Peyer's patch (tissue), 4 donors: ENCODE data around the gene FOXG1. TPM values are rescaled to one million over a fixed set of nuclear protein-coding genes. Genes with fewer than 3 reads are reported as not detected.

ENCODE experiments used
- DNase-seq, 3 donors: peaks; one replicate each; pipeline ENCODE4 v3.0.0-alpha.2; 2017 to 2019
- H3K27ac ChIP-seq, 4 donors: fragments of 200-600 bp; sonication (generic); one replicate each; pipeline ENCODE4 v1.5.1; 2016 to 2019
- H3K27me3 ChIP-seq, 2 donors: fragments of 200-600 bp; sonication (generic); one replicate each; pipeline ENCODE4 v1.5.1; 2019
- H3K36me3 ChIP-seq, 3 donors: fragments of 200-600 bp; sonication (generic); one replicate each; pipeline ENCODE4 v1.5.1; 2016 to 2019
- H3K4me1 ChIP-seq, 4 donors: fragments of 200-600 bp; sonication (generic); one replicate each; pipeline ENCODE4 v1.5.1; 2016 to 2019
- H3K4me3 ChIP-seq, 4 donors: fragments of 200-600 bp; sonication (generic); 1 replicate in 3 of 4; 2 replicates in 1 of 4; pipeline ENCODE4 v1.5.1; 2016 to 2019; ENCODE audit warnings: mild to moderate bottlenecking in 1 of 4
- H3K9me3 ChIP-seq, 4 donors: fragments of 200-600 bp; sonication (generic); one replicate each; pipeline ENCODE4 v1.5.1; 2016 to 2019; ENCODE audit warnings: mild to moderate bottlenecking in 1 of 4
- POLR2A ChIP-seq, 2 donors: fragments of 450-650 bp; IDR thresholded peaks; one replicate each; pipeline ENCODE4 v1.5.1; 2017; ENCODE audit warnings: antibody characterized with exemption in 2 of 2, mild to moderate bottlenecking in 2 of 2, moderate library complexity in 2 of 2
- total RNA-seq, 4 donors: library from RNA; depleted of rRNA; stranded (reverse); fragments of >200 nt; gene quantifications; one replicate each; pipeline ENCODE4 v1.1.0, GENCODE V29; 2016
- TF ChIP-seq, protein P1 (sequence below), 6 experiments: fragments of 450-650 bp in 4 of 6; fragments of 200-600 bp in 2 of 6; sonication (generic) in 1 of 6; IDR thresholded peaks; one replicate each; pipeline ENCODE4 v1.5.1; 2017 to 2019; ENCODE audit warnings: antibody characterized with exemption in 6 of 6, mild to moderate bottlenecking in 3 of 6, moderate library complexity in 1 of 6

FOXG1 gene
- total RNA-seq, 4 donors from 2014 or later: not detected

DNA sequence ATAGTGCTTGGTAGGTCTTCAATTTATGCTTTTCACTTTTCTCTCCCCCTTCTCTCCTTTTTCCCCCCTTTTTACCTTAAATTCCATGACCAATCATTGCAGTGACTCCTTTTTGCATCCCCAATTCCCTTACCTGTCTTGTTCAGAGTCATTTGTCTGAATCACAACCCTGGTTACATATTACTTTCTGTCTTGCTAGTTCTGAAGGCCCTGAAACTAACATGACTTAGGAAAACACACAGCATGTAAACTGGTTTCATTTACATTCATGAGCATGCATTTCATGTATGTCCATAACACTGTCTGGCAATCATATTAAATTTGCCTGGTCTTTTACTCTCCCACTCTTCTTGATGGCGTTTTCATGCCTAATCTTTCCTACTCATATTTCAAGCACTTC, 20.3 kb upstream of the FOXG1 start:
- no peak for DNase-seq
- TF ChIP-seq, protein P1, sequence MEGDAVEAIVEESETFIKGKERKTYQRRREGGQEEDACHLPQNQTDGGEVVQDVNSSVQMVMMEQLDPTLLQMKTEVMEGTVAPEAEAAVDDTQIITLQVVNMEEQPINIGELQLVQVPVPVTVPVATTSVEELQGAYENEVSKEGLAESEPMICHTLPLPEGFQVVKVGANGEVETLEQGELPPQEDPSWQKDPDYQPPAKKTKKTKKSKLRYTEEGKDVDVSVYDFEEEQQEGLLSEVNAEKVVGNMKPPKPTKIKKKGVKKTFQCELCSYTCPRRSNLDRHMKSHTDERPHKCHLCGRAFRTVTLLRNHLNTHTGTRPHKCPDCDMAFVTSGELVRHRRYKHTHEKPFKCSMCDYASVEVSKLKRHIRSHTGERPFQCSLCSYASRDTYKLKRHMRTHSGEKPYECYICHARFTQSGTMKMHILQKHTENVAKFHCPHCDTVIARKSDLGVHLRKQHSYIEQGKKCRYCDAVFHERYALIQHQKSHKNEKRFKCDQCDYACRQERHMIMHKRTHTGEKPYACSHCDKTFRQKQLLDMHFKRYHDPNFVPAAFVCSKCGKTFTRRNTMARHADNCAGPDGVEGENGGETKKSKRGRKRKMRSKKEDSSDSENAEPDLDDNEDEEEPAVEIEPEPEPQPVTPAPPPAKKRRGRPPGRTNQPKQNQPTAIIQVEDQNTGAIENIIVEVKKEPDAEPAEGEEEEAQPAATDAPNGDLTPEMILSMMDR (IDR thresholded peaks at IDR 0.05): no peak
- no peak for TF ChIP-seq POLR2A (IDR thresholded peaks at IDR 0.05)
- no peaks in the 10 kb centered on the region for H3K36me3 ChIP-seq
- no peak overlapping the region for H3K27ac ChIP-seq
- no peaks in the 10 kb centered on the region for H3K4me1 ChIP-seq
- H3K4me3 ChIP-seq: no peak overlapping the region
- no peaks in the 10 kb centered on the region for H3K27me3 ChIP-seq
- no peaks in the 10 kb centered on the region for H3K9me3 ChIP-seq

DNA sequence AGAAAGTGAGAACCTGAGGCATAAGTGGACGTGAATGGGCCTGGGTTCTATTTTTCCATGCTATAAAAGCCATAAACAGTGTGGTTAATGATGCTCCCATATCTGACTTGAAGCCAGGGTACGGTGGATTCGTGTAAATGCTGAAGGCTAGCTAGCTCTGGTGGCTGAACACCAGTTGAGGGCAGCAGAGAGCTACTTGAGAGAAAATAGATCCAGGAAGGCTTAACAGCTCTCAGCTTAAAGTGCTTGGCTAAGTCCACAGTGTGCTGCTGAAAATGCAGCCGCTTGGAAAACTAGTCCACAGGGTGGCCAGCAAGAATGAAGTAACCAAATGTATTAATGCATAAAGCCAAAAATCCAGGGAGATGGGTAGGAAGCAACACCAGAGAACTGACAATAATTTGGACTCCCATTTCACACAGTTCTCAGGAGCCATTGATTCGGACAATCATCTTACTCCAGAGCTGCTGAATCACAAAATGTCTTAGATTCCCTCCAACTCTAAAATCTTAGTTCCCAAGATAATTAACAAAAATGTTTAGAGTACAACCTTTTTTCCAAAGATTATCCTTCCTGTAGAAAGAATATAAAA, 15.0 kb upstream of the FOXG1 start:
- H3K27ac ChIP-seq: no peak overlapping the region
- TF ChIP-seq, protein P1 (IDR thresholded peaks at IDR 0.05): peak in 4 of 6 experiments; percentile 12 to 44 (median 40)
- no peak for TF ChIP-seq POLR2A (IDR thresholded peaks at IDR 0.05)
- H3K4me3 ChIP-seq: no peak overlapping the region
- H3K36me3 ChIP-seq: no peaks in the 10 kb centered on the region
- peaks cover 0 to 6% of the 10 kb centered on the region in 2 donors for H3K27me3 ChIP-seq
- no peaks in the 10 kb centered on the region for H3K9me3 ChIP-seq
- no peak for DNase-seq
- H3K4me1 ChIP-seq: no peaks in the 10 kb centered on the region

DNA sequence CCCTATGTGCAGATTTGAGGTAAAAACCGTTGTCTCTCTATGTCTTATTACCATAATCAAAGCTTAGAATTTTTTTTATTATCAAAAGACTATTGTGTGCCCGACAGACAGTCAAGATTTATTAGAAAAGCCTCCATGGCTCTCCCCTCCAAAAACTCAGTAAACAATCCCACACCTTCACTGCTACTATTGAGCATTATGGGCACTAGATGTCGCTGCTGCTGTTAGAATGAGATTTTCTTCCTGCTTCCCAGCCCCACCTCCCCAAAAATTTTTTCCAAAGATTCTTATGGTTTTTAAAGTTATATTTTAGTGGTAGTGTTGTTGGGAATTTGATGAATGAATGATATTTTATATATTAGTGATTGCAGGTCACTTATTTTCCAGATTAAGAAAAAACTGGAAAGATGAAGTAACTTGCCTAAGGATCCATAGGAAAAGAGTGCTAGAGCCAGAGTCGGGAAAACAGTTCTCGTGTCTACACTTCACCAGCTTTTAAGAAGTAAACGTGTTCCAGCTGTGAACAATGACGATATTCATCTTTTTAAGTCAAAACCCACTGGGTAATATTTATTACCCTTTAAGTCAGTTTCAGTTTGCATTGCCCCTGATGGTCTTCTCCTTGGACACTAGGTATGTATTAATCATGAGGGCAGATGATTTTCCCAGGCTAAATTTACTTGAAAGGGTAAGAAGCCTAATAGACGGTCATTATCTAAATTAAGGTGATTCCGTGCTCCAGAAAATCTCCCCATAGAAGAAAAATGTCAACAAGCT, 12.2 kb upstream of the FOXG1 start:
- no peaks in the 10 kb centered on the region for H3K36me3 ChIP-seq
- TF ChIP-seq, protein P1 (IDR thresholded peaks at IDR 0.05): peak in 4 of 6 experiments; percentile 29 to 61 (median 54)
- no peak for TF ChIP-seq POLR2A (IDR thresholded peaks at IDR 0.05)
- DNase-seq: no peak
- no peaks in the 10 kb centered on the region for H3K9me3 ChIP-seq
- no peak overlapping the region for H3K4me3 ChIP-seq
- H3K27ac ChIP-seq: no peak overlapping the region
- no peaks in the 10 kb centered on the region for H3K4me1 ChIP-seq
- H3K27me3 ChIP-seq: peaks cover 0 to 22% of the 10 kb centered on the region in 2 donors

DNA sequence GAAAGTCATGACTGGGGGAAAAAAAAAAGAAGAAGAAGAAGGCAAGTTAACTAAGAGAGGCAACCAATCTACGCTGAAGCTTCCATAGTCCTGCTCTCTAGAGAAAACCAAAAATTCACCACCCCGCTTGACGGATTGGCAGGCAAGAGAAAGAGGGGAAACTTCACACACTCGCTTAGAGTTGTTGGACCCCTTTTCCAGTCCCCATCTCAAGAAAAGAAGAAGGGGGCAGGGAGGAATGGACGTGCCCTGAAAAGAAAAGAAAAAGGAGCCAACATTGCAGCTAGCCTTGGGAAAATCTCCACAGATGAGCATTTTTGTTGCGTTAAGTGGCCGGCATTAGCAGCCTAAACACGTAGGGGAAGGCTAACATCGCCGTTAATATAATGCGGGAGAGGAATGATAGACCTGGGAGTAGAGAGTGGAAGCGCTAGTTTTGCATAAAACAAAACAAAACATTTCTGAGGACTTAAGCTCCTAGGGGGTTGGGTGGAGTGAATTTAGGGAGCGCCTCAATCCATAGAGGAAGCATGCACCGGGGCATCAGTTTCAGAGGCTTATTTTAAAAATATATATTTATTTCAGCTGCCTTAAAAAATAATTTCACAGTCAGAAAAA, 11.3 kb upstream of the FOXG1 start:
- Histone ChIP-seq H3K9me3 (no peaks in the 10 kb centered on the region), H3K36me3 (no peaks in the 10 kb centered on the region), H3K4me3 (no peak overlapping the region), H3K27me3 (peaks cover 0 to 22% of the 10 kb centered on the region in 2 donors), H3K4me1 (no peaks in the 10 kb centered on the region), H3K27ac (no peak overlapping the region)
- DNase-seq: no peak
- no peak for TF ChIP-seq POLR2A (IDR thresholded peaks at IDR 0.05)
- TF ChIP-seq, protein P1 (IDR thresholded peaks at IDR 0.05): no peak

DNA sequence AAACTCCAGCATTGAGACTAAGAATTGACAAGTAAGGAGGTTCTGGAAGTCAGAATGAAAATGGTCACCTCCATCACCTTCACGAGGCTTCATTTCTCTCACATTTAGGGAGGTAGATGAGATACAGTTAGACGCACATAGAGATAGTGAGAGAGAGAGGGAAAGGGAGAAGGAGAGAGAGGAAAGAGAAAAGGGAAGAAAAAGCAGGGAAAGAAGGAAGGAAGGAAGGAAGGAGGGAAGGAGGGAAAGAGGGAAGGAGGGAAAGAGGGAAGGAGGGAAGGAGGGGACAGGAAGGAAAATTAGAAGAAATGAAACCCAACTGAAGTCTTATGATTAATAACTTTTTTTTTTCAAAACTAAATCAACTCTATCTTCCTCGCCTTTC, 10.7 kb upstream of the FOXG1 start:
- Histone ChIP-seq H3K27ac (no peak overlapping the region), H3K4me3 (no peak overlapping the region), H3K27me3 (peaks cover 0 to 22% of the 10 kb centered on the region in 2 donors), H3K36me3 (no peaks in the 10 kb centered on the region), H3K4me1 (no peaks in the 10 kb centered on the region), H3K9me3 (no peaks in the 10 kb centered on the region)
- TF ChIP-seq, protein P1 (IDR thresholded peaks at IDR 0.05): no peak
- no peak for TF ChIP-seq POLR2A (IDR thresholded peaks at IDR 0.05)
- DNase-seq: no peak
